Suprapubic skin (tissue), 3 donors: Measurements from ENCODE around the gene RASA2.

ENCODE experiments used
- CTCF ChIP-seq, 2 donors: fragments of 200-600 bp in 1 of 2; fragments of 450-650 bp in 1 of 2; sonication (generic) in 1 of 2; IDR thresholded peaks; one replicate each; pipeline ENCODE4 v1.5.1; 2016 to 2019; ENCODE audit warnings: antibody characterized with exemption in 2 of 2, mild to moderate bottlenecking in 1 of 2, moderate library complexity in 1 of 2
- EP300 ChIP-seq: sonication (generic); formaldehyde crosslinking; IDR thresholded peaks from one replicate; pipeline ENCODE4 v1.6.1; 2017; ENCODE audit warnings: antibody characterized with exemption

DNA sequence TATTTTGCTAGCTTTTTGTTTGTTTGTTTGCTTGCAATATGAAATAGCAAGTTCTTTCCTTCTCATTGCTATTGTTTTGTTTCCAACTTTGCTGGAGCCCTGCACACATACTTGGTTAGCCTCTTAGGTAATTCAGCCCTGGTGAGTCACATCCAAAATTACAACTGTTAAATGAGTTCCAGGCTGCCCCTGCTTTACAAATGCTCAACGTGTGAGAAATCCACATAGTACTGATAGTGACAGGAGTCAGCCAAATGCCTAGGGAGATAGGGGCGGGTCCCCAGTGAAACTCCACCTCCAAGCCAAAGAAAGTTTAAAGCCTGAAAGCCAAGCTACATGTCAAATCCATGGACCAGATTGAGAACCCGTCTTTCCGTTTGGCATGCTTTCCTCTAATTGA is 169.9 kb downstream of the RASA2 start:
- TF ChIP-seq CTCF (IDR thresholded peaks at IDR 0.05) = no peak
- TF ChIP-seq EP300 = no peak
